LNCaP clone FGC (cell line): Measurements from ENCODE around the gene MCTP1.

Source experiments
- DNase-seq: peaks from one replicate; pipeline ENCODE4 v3.0.0-alpha.2; 2011; ENCODE audit warnings: low read depth
- H3K4me3 ChIP-seq: 2 replicates; pipeline ENCODE4 v1.5.1; 2011; ENCODE audit warnings: mild to moderate bottlenecking, low read depth, low read length, control low read depth
- TF ChIP-seq, protein P1 (sequence below): IDR thresholded peaks from 2 replicates; pipeline ENCODE4 v1.5.1; 2012; ENCODE audit warnings: mild to moderate bottlenecking; ENCODE audit not compliant: control insufficient read depth, insufficient read depth; ENCODE audit errors: extremely low read depth

MCTP1 gene

DNA sequence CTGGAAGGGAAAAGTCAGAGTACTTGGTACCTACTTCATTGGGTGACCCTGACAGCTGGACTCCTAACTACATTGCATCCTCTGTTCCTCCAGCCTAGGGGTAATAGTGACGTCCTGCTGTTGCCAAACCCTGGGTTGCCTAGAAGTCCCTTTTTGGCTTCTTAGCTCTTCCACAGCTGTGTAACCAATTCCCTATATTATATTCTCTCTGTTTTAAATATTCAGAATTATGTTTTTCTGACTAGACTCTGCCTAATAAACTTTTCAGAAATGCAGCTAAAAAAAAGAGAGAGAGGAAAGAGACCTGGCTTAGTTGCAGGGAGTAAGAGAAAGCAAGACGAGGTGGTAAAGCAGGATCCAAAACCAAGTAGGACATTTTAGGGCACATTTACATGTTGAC lies 28.4 kb downstream of the MCTP1 start:
- DNase-seq: no peak
- no peak overlapping the region for H3K4me3 ChIP-seq
- TF ChIP-seq, protein P1, sequence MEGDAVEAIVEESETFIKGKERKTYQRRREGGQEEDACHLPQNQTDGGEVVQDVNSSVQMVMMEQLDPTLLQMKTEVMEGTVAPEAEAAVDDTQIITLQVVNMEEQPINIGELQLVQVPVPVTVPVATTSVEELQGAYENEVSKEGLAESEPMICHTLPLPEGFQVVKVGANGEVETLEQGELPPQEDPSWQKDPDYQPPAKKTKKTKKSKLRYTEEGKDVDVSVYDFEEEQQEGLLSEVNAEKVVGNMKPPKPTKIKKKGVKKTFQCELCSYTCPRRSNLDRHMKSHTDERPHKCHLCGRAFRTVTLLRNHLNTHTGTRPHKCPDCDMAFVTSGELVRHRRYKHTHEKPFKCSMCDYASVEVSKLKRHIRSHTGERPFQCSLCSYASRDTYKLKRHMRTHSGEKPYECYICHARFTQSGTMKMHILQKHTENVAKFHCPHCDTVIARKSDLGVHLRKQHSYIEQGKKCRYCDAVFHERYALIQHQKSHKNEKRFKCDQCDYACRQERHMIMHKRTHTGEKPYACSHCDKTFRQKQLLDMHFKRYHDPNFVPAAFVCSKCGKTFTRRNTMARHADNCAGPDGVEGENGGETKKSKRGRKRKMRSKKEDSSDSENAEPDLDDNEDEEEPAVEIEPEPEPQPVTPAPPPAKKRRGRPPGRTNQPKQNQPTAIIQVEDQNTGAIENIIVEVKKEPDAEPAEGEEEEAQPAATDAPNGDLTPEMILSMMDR: no peak

DNA sequence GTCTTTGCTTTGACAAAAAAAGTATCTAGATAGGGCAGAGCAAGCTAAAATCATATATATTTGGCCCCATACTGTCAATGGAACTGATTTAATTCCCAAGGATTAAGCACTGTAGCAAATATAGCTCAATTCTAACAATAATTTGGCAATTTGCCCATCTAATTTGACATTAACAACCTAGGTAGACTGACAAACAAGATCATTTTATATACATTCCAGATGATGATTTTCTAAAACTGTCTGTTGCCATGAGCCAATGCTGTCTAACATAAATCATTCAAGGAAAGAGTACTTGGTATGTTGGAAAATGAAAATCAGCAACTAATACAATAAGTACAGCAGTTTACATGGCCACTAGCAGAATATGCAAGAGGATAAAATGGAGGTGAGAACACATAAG lies 32.1 kb downstream of the MCTP1 start:
- TF ChIP-seq, protein P1: no peak
- no peak overlapping the region for H3K4me3 ChIP-seq
- DNase-seq: no peak

DNA sequence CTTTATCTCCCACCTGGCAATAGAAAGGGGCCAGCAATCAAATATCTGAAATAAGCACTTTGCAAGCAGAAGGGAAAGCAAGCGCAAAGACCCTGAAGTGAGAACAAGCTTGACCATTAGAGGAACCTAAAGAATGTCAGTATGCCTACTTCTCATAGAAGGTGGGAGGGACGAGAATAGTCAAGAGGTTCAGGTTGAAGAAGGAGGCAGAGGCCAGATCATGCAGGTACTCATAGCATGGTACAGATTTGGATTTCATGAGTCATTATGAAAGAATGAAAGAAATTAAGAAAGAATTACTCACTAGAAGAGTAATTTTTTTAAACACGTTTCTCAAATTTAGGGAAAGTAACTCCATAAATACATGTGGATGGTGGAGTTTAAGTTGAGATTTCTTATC lies 33.7 kb downstream of the MCTP1 start:
- TF ChIP-seq, protein P1: no peak
- H3K4me3 ChIP-seq: no peak overlapping the region
- no peak for DNase-seq

DNA sequence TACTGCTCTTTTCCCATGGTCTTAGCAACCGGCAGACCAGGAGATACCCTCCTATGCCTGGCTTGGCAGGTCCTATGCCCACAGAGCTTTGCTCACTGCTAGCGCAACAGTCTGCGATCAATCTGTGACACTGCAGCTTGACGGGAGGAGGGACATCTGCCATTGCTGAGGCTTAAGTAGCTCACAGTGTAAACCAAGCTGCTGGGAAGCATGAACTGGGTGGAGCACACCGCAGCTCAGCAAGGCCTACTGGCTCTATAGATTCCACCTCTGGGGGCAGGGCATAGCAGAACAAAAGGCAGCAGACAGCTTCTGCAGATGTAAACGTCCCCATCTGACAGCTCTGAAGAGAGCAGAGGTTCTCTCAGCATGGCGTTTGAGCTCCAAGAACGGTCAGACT lies 40.4 kb downstream of the MCTP1 start:
- TF ChIP-seq, protein P1: no peak
- H3K4me3 ChIP-seq: no peak overlapping the region
- no peak for DNase-seq

DNA sequence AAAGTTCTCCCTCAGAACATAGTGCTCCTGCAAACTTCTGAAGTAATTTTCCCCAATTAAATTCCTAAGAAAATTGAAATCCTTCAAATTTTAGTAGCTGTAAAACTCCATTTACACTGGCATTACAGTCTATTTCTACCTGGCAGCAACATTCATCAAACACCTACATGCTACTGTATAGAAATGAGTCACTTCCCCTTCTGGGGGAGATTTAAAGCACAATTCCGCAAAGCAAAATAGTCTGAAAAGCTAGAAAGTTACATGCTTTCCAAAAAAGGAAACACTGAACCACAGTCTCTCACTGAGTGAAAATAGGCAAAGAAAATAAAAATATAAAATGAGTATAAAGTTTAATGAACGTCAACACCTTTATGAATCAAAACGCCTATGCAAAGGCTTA lies 43.3 kb downstream of the MCTP1 start:
- H3K4me3 ChIP-seq: no peak overlapping the region
- no peak for DNase-seq
- TF ChIP-seq, protein P1: no peak

DNA sequence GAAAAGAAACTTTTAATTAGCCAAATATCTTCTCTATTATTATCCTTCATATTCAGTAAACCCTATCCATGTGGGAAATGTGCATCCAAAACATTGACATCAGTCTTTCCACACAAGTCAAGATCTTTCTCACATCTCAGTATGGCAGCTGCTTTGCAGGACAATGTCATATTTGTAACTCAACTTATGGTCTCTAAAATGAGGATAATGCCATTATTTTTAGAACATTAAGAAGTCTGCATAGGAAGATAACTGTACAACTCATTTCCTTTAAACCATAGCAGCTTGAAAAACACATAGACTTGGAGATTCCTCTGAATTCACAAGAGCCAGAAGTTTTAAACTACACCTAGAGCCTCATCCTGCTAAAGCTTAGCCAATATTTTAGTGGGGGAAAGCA lies 43.7 kb downstream of the MCTP1 start:
- no peak overlapping the region for H3K4me3 ChIP-seq
- TF ChIP-seq, protein P1: no peak
- no peak for DNase-seq

DNA sequence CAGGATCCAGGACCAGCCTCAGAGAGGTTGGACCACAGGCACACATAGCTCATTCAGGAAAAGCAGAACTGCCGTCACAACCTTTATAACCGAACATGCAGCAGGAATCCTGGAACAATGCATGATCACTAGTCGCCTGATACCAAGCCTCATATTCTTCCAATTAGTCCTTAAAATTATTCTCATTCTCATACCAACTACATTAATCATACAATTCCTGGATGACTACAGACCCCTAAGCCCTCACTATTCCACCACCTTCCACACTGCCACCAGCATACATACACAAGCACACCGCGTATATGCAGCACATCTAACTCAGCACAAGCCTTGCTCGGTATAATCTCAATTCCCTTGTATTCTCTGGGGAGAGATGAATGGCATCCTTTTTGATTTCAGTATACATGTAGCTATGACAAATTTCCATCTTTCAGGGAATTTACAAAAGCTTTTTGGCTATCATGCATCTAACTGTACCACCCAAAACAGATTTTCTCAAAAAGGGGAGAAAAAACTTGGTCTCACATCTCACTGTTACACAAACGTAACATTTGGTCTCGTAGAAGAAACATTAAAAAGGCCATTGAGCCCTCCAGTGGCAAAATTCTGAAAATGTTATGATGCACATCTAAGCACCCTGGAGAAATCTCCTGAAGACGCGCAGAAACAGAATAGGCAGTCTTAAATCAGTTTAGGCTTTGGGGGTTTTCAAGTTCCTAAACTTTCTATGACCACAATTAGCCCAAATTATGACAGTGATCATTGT lies 46.2 kb downstream of the MCTP1 start:
- peak; percentile 17 for DNase-seq
- H3K4me3 ChIP-seq: no peak overlapping the region
- TF ChIP-seq, protein P1: peak; percentile 69
